H1 (cell line): Measurements from ENCODE around the gene SOCS4. TPM values are rescaled to one million over a fixed set of nuclear protein-coding genes. Genes with fewer than 3 reads are reported as not detected.

ENCODE experiments used
- CTCF ChIA-PET: fragments of 300-600 bp; sonication (Branson Sonifier 250); formaldehyde crosslinking; loops from one replicate; lab custom pipeline; 2021; ENCODE audit not compliant: partially characterized antibody; lab: Charles Lee
- POLR2A ChIA-PET: fragments of 300-600 bp; sonication (Branson Sonifier 250); formaldehyde crosslinking; loops from one replicate; lab custom pipeline; 2021; ENCODE audit warnings: inconsistent platforms; ENCODE audit not compliant: partially characterized antibody; lab: Charles Lee
- DNase-seq, 2 experiments: peaks; one replicate each; pipeline versions ENCODE4 v3.0.0 to v3.0.0-alpha.2; 2010 to 2022; ENCODE audit warnings: low spot score in 2 of 2, low read depth in 1 of 2, mixed read lengths in 1 of 2
- FAIRE-seq: peaks from 2 replicates; lab custom pipeline; 2011; peaks lifted over from hg19 to GRCh38; lab: Jason Lieb, UNC
- H2AFZ ChIP-seq: 2 replicates; pipeline ENCODE4 v1.8.1; 2012; ENCODE audit warnings: low read length, inconsistent platforms
- H2AK5ac ChIP-seq: 2 replicates; pipeline ENCODE4 v1.6.1; 2013; ENCODE audit warnings: low read depth, low read length
- H2BK120ac ChIP-seq: replicated peaks from 2 replicates; pipeline ENCODE3; 2013; ENCODE audit warnings: low read depth, low read length, inconsistent platforms
- H2BK12ac ChIP-seq: 2 replicates; pipeline ENCODE4 v1.6.1; 2013; ENCODE audit warnings: low read depth, low read length
- H2BK15ac ChIP-seq: 2 replicates; pipeline ENCODE4 v1.6.1; 2013; ENCODE audit warnings: low read length
- H2BK20ac ChIP-seq: 2 replicates; pipeline ENCODE4 v1.6.1; 2013; ENCODE audit warnings: low read length
- H2BK5ac ChIP-seq: 2 replicates; pipeline ENCODE4 v1.6.1; 2013; ENCODE audit warnings: low read depth, low read length
- H3K14ac ChIP-seq: 2 replicates; pipeline ENCODE4 v1.6.1; 2013; ENCODE audit warnings: inconsistent platforms; ENCODE audit not compliant: insufficient read length
- H3K18ac ChIP-seq: 2 replicates; pipeline ENCODE4 v1.6.1; 2013; ENCODE audit warnings: low read length; ENCODE audit errors: extremely low read depth
- H3K23ac ChIP-seq: 2 replicates; pipeline ENCODE4 v1.6.1; 2013; ENCODE audit warnings: inconsistent platforms; ENCODE audit not compliant: insufficient read length
- H3K23me2 ChIP-seq: 2 replicates; pipeline ENCODE4 v1.6.1; 2013; ENCODE audit warnings: low read depth, low read length
- H3K27ac ChIP-seq: 2 replicates; pipeline ENCODE4 v1.6.1; 2011; ENCODE audit warnings: low read depth, low read length, inconsistent platforms
- H3K27me3 ChIP-seq, 4 experiments: replicated peaks in 1 of 4; 1 replicate in 1 of 4; 2 replicates in 3 of 4; pipeline versions ENCODE4 v1.6.1 to v1.8.1; 2011 to 2013; ENCODE audit warnings: low read length in 3 of 4, mild to moderate bottlenecking in 3 of 4, inconsistent platforms in 2 of 4, mixed read lengths in 2 of 4, moderate library complexity in 1 of 4; ENCODE audit not compliant: control insufficient read depth in 3 of 4, insufficient read depth in 3 of 4; ENCODE audit errors: extremely low read depth in 1 of 4
- H3K36me3 ChIP-seq, 4 experiments: 2 replicates each; pipeline versions ENCODE4 v1.6.1 to v1.8.1; 2011 to 2013; ENCODE audit warnings: mild to moderate bottlenecking in 4 of 4, low read length in 3 of 4, moderate library complexity in 2 of 4, control low read depth in 1 of 4, inconsistent platforms in 1 of 4; ENCODE audit not compliant: insufficient read depth in 4 of 4, control insufficient read depth in 2 of 4
- H3K4ac ChIP-seq: replicated peaks from 2 replicates; pipeline ENCODE3; 2013; ENCODE audit warnings: low read length, low read depth, mixed read lengths, inconsistent platforms; ENCODE audit not compliant: insufficient read length
- H3K4me1 ChIP-seq, 4 experiments: replicated peaks in 1 of 4; 1 replicate in 1 of 4; 2 replicates in 3 of 4; pipeline versions ENCODE4 v1.6.1 to v1.8.1; 2011 to 2013; ENCODE audit warnings: low read length in 3 of 4, inconsistent platforms in 2 of 4, mixed read lengths in 1 of 4; ENCODE audit not compliant: insufficient read depth in 4 of 4, control insufficient read depth in 3 of 4
- H3K4me2 ChIP-seq, 2 experiments: 2 replicates each; pipeline versions ENCODE4 v1.6.1 to v1.8.1; 2011 to 2013; ENCODE audit warnings: low read depth in 2 of 2, low read length in 2 of 2, control low read depth in 1 of 2, inconsistent platforms in 1 of 2, mild to moderate bottlenecking in 1 of 2; ENCODE audit not compliant: insufficient read depth in 1 of 2
- H3K4me3 ChIP-seq, 4 experiments: fragments of 200-600, 300-600 bp in 1 of 4; sonication (generic), shearing (Covaris generic), sonication (Bioruptor Twin) in 1 of 4; 2 replicates each; pipeline versions ENCODE4 v1.5.1 to v1.8.1; 2011 to 2016; ENCODE audit warnings: low read length in 4 of 4, low read depth in 3 of 4, control low read depth in 2 of 4, inconsistent platforms in 2 of 4, mild to moderate bottlenecking in 2 of 4, mixed read lengths in 1 of 4, moderate library complexity in 1 of 4; ENCODE audit not compliant: insufficient read depth in 2 of 4; ENCODE audit errors: extremely low read depth in 1 of 4
- H3K56ac ChIP-seq: replicated peaks from 2 replicates; pipeline ENCODE3; 2013; ENCODE audit warnings: low read depth, mild to moderate bottlenecking, mixed read lengths, low read length, inconsistent platforms; ENCODE audit not compliant: insufficient read length
- H3K79me1 ChIP-seq: 2 replicates; pipeline ENCODE4 v1.6.1; 2013; ENCODE audit warnings: low read depth, low read length, control low read depth
- H3K79me2 ChIP-seq, 2 experiments: 2 replicates each; pipeline versions ENCODE4 v1.6.1 to v1.8.1; 2012 to 2013; ENCODE audit warnings: low read length in 2 of 2, mild to moderate bottlenecking in 2 of 2, inconsistent platforms in 1 of 2; ENCODE audit not compliant: insufficient read depth in 2 of 2, control insufficient read depth in 1 of 2
- H3K9ac ChIP-seq, 4 experiments: replicated peaks in 1 of 4; 1 replicate in 1 of 4; 2 replicates in 3 of 4; pipeline versions ENCODE4 v1.6.1 to v1.8.1; 2011 to 2013; ENCODE audit warnings: low read depth in 3 of 4, low read length in 3 of 4, control low read depth in 2 of 4, mild to moderate bottlenecking in 2 of 4, moderate library complexity in 2 of 4, inconsistent platforms in 1 of 4; ENCODE audit errors: extremely low read depth in 1 of 4
- H3K9me3 ChIP-seq, 2 experiments: 2 replicates each; pipeline versions ENCODE4 v1.6.1 to v1.8.1; 2012 to 2013; ENCODE audit warnings: mild to moderate bottlenecking in 2 of 2, moderate library complexity in 2 of 2, control low read depth in 1 of 2, inconsistent platforms in 1 of 2, low read depth in 1 of 2, low read length in 1 of 2, mixed read lengths in 1 of 2; ENCODE audit not compliant: insufficient read depth in 2 of 2
- H4K20me1 ChIP-seq, 2 experiments: replicated peaks in 1 of 2; 2 replicates each; pipeline versions ENCODE3 to v1.8.1; 2011 to 2013; ENCODE audit warnings: inconsistent platforms in 2 of 2, low read length in 2 of 2, mild to moderate bottlenecking in 1 of 2; ENCODE audit not compliant: insufficient read depth in 2 of 2, control insufficient read depth in 1 of 2
- H4K5ac ChIP-seq: 2 replicates; pipeline ENCODE4 v1.6.1; 2013; ENCODE audit warnings: low read length, low read depth, mixed read lengths, inconsistent platforms; ENCODE audit not compliant: insufficient read length
- H4K8ac ChIP-seq: 2 replicates; pipeline ENCODE4 v1.8.0; 2013; ENCODE audit warnings: mild to moderate bottlenecking, moderate library complexity, low read length, inconsistent platforms; ENCODE audit not compliant: insufficient read depth; ENCODE audit errors: extremely low read depth
- H4K91ac ChIP-seq: replicated peaks from 2 replicates; pipeline ENCODE3; 2013; ENCODE audit warnings: low read length, mixed read lengths, inconsistent platforms; ENCODE audit not compliant: insufficient read length
- BACH1 ChIP-seq: IDR thresholded peaks from 2 replicates; pipeline ENCODE4 v1.6.1; 2012; ENCODE audit warnings: low read length, improper control_type of control experiment
- CBX5 ChIP-seq: fragments of 300-800, 300-1000 bp; sonication (generic); IDR thresholded peaks from 2 replicates; pipeline ENCODE4 v1.7.1; 2016; ENCODE audit warnings: antibody characterized with exemption, low read length, low read depth
- CHD2 ChIP-seq: IDR thresholded peaks from 2 replicates; pipeline ENCODE4 v1.6.1; 2012; ENCODE audit warnings: low read length, improper control_type of control experiment
- CREB1 ChIP-seq: IDR thresholded peaks from 2 replicates; pipeline ENCODE4 v1.6.1; 2012; ENCODE audit warnings: inconsistent platforms
- EP300 ChIP-seq, 2 experiments: IDR thresholded peaks; 1 replicate in 1 of 2; 2 replicates in 1 of 2; pipeline ENCODE4 v1.6.1; 2011 to 2012; ENCODE audit warnings: low read depth in 2 of 2, low read length in 2 of 2, mild to moderate bottlenecking in 2 of 2, borderline replicate concordance in 1 of 2, inconsistent platforms in 1 of 2, moderate library complexity in 1 of 2
- HDAC2 ChIP-seq, 2 experiments: fragments of 300-600 bp in 1 of 2; sonication (generic) in 1 of 2; IDR thresholded peaks; 2 replicates each; pipeline ENCODE4 v1.6.1; 2011 to 2012; ENCODE audit warnings: low read depth in 2 of 2, low read length in 2 of 2, mild to moderate bottlenecking in 2 of 2, moderate library complexity in 2 of 2, borderline replicate concordance in 1 of 2, inconsistent platforms in 1 of 2
- KDM4A ChIP-seq: IDR thresholded peaks from one replicate; pipeline ENCODE4 v1.7.1; 2012; ENCODE audit warnings: low read depth, mild to moderate bottlenecking, moderate library complexity, low read length, inconsistent platforms; ENCODE audit not compliant: severe bottlenecking
- NRF1 ChIP-seq: IDR thresholded peaks from 2 replicates; pipeline ENCODE4 v1.6.1; 2011; ENCODE audit warnings: mild to moderate bottlenecking, low read depth, low read length, improper control_type of control experiment
- SAP30 ChIP-seq: fragments of 300-600 bp; sonication (generic); IDR thresholded peaks from 2 replicates; pipeline ENCODE4 v1.7.1; 2012; ENCODE audit warnings: low read length, moderate library complexity, mild to moderate bottlenecking, inconsistent platforms; ENCODE audit not compliant: insufficient read depth, insufficient replicate concordance
- YY1 ChIP-seq: IDR thresholded peaks from 2 replicates; pipeline ENCODE4 v1.6.1; 2011; ENCODE audit warnings: low read depth, mild to moderate bottlenecking, low read length
- WGBS, 2 experiments: shearing (Covaris generic) in 1 of 2; methylation state at CpG; one replicate each; pipeline versions ENCODE4 v1.1.6 to v1.1.7; 2013 to 2015; ENCODE audit warnings: low lambda C conversion rate in 2 of 2, mixed read lengths in 2 of 2, inconsistent platforms in 1 of 2, low coverage in 1 of 2, missing lambda C conversion rate in 1 of 2; ENCODE audit not compliant: insufficient replicate concordance in 2 of 2, insufficient coverage in 1 of 2, insufficient read length in 1 of 2; ENCODE audit errors: extremely low coverage in 1 of 2, missing lambda C conversion rate in 1 of 2; 5-methylcytosine and 5-hydroxymethylcytosine counted together
- polyA plus RNA-seq, 7 experiments: library from polyadenylated mRNA; depleted of rRNA in 3 of 7; stranded (reverse) in 5 of 7; unstranded in 2 of 7; fragments of >200 nt in 5 of 7; fragments of 200-250 nt in 2 of 7; gene quantifications; 1 replicate in 5 of 7; 2 replicates in 1 of 7; 4 replicates in 1 of 7; pipeline versions ENCODE4 v1.2.1 to v1.2.3, GENCODE V29; 2011 to 2013; ENCODE audit warnings: missing spikeins in 2 of 7, mixed read lengths in 2 of 7
- total RNA-seq: library from RNA; stranded (reverse); fragmentation: NEBNext Ultra II Directional; extraction: Animal tissue kit (Norgen Biotek cat#: 25700); gene quantifications from 2 replicates; pipeline ENCODE4 v1.2.1, GENCODE V29; 2021

The SOCS4 gene
- total and polyA plus RNA-seq, 2 of the 8 experiments (the other 6 are each of a cell fraction or from before 2014, with no cell fraction given) = 5.5 to 31.5 TPM

GRCh38 chr14:55051423-55052268 lies 24.6 kb downstream of the SOCS4 start, which contains the start of gene MAPK1IP1L:
Gene MAPK1IP1L, plus strand, starts transcription at chr14:55051647. Its CDS starts 10,037 bp downstream, at chr14:55061684.
- Histone ChIP-seq H4K5ac (peak within 1 kb of the TSS; percentile 98), H3K23ac (no peak within 1 kb of the TSS), H2BK15ac (peak within 1 kb of the TSS; percentile 93; the same call in 1 of the 2 replicates), H3K79me2 (peaks cover 20 to 45% of the 10 kb centered on the region in 2 experiments), H3K4me1 (peaks cover 0 to 2% (median 0%) of the 10 kb centered on the region in 4 experiments; a peak in 5 of 7 replicates), H3K56ac (peak within 1 kb of the TSS; percentile 99), H4K91ac (peak within 1 kb of the TSS; percentile 91), H3K36me3 (peaks cover 0 to 8% (median 0%) of the 10 kb centered on the region in 4 experiments; a peak in 1 of 8 replicates), H2BK20ac (peak within 1 kb of the TSS; percentile 63; the same call in 1 of the 2 replicates), H3K14ac (peak within 1 kb of the TSS; percentile 95), H3K4ac (peak within 1 kb of the TSS; percentile 97), H3K4me3 (peak within 1 kb of the TSS; percentile 77 to 97 (median 94)), H4K8ac (peak within 1 kb of the TSS; percentile 100), H3K79me1 (no peaks in the 10 kb centered on the region; the same call in 1 of the 2 replicates), H3K18ac (peak within 1 kb of the TSS; percentile 99), H3K9me3 (no peaks in the 10 kb centered on the region), H2BK12ac (peak within 1 kb of the TSS; percentile 99; the same call in 1 of the 2 replicates), H3K9ac (peak within 1 kb of the TSS; percentile 99 to 100 (median 100)), H2BK120ac (peak within 1 kb of the TSS; percentile 70), H3K4me2 (peak within 1 kb of the TSS; percentile 84 to 91), H4K20me1 (peaks cover 2% of the 10 kb centered on the region in 2 experiments), H2AK5ac (peak within 1 kb of the TSS; percentile 100), H3K27ac (peak within 1 kb of the TSS; percentile 99), H3K27me3 (no peaks in the 10 kb centered on the region), H2BK5ac (peak within 1 kb of the TSS; percentile 99), H3K23me2 (peaks cover 4% of the 10 kb centered on the region; the same call in 1 of the 2 replicates), H2AFZ (peak within 1 kb of the TSS; percentile 35)
- POLR2A ChIA-PET = interaction anchor here (0.6 to 6.7 kb wide), 32 partner anchors 9 to 151 kb away, joined by 3 to 101 read pairs (median 6); partner anchors contain the start of genes DLGAP5, LGALS3, SOCS4 and WDHD1
- DNase-seq = peak; percentile 79 to 99
- WGBS, 2 experiments = 3% methylated on average over 74 of the region's 98 CpGs; no CpG with 5 or more reads in 1 of the 2 experiments
- CTCF ChIA-PET = interaction anchor here (0.6 to 2.5 kb wide), 28 partner anchors 8 to 585 kb away, joined by 3 to 22 read pairs (median 4); partner anchors contain the start of genes SOCS4 and WDHD1
- FAIRE-seq = no peak
- TF ChIP-seq YY1 (peak; percentile 57; the same call in 1 of the 2 replicates), BACH1 (peak; percentile 75; the same call in 1 of the 2 replicates), SAP30 (no peak), KDM4A (peak; percentile 67), CHD2 (peak; percentile 76; the same call in 1 of the 2 replicates), EP300 (IDR thresholded peaks at IDR 0.05; ENCODE audit: borderline replicate concordance in 1 of 2, low read depth in 2 of 2, low read length in 2 of 2) (peak; percentile 48 to 79; a peak in 2 of 3 replicates), HDAC2 (IDR thresholded peaks at IDR 0.05; ENCODE audit: borderline replicate concordance in 1 of 2, low read depth in 2 of 2, low read length in 2 of 2) (no peak; a peak in 1 of 4 replicates), NRF1 (peak; percentile 14; the same call in 1 of the 2 replicates), CREB1 (peak; percentile 96), CBX5 (no peak)
